Epithelial cell of esophagus (primary cell): ENCODE data around the gene ASPHD2.

Source experiments
- DNase-seq: peaks from one replicate; pipeline ENCODE4 v3.0.0; 2010; ENCODE audit warnings: low read depth
- H3K4me3 ChIP-seq: 2 replicates; pipeline ENCODE4 v1.5.1; 2011; ENCODE audit warnings: mild to moderate bottlenecking, low read length, control low read depth
- CTCF ChIP-seq: IDR thresholded peaks from 2 replicates; pipeline ENCODE4 v1.5.1; 2011; ENCODE audit warnings: low read depth, mild to moderate bottlenecking, low read length, control low read depth, inconsistent platforms; ENCODE audit not compliant: insufficient read depth; ENCODE audit errors: missing control alignments

Gene ASPHD2

GRCh38 chr22:26481694-26482093, 52.6 kb downstream of the ASPHD2 start:
- no peak overlapping the region for H3K4me3 ChIP-seq
- DNase-seq = no peak
- no peak for TF ChIP-seq CTCF

DNA sequence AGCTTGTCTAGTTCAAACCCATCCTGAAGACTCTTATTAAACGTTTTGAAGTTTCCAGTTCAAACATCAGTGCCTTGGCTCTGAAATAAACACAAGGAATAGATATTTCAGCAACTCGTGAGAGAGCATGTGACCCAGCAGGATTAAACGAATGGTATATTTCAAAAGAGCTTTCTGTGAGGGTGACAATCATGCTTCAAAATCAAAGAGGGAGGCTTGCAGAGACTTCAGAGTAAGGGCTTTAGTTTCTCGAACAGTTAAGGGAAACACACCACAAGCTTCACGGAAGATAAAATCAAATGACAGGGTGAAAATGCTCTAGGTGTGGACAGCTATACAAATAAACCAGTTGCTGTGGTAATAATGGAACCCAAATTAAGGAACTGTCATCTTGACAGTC, 53.1 kb downstream of the ASPHD2 start:
- H3K4me3 ChIP-seq = no peak overlapping the region
- no peak for TF ChIP-seq CTCF
- no peak for DNase-seq

- DNase-seq = no peak
- peak overlapping the region; percentile 79 for H3K4me3 ChIP-seq
- no peak for TF ChIP-seq CTCF
Measured at GRCh38 chr22:26483043-26483438, 54.0 kb downstream of the ASPHD2 start.

GRCh38 chr22:26483439-26484359, 54.6 kb downstream of the ASPHD2 start, which contains the start of the genes HPS4 and SRRD:
HPS4 (minus strand) TSS chr22:26483783; CDS start chr22:26481762, 2,021 bp downstream.
SRRD (plus strand) TSS chr22:26483877; CDS start chr22:26483891, 14 bp downstream.
- TF ChIP-seq CTCF = no peak
- peak within 1 kb of the TSS; percentile 84 for H3K4me3 ChIP-seq
- peak; percentile 95 for DNase-seq

DNA sequence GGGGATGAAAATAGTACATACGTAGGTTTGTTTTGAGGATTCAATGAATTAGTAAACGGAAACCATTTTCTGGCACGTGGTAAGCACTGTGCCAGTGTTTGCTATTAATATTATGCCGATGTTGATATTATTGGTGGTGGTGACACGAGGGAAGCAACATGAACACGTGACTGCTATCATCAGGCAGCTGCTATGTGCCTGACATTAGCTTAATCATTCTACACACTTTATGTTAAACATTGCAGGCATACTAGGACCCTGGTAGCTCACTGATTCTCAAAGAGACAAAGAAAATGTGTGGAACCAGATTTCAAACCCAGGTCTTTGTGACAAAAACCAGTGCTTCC, 55.3 kb downstream of the ASPHD2 start:
- peak overlapping the region; percentile 84 for H3K4me3 ChIP-seq
- DNase-seq = no peak
- no peak for TF ChIP-seq CTCF

DNA sequence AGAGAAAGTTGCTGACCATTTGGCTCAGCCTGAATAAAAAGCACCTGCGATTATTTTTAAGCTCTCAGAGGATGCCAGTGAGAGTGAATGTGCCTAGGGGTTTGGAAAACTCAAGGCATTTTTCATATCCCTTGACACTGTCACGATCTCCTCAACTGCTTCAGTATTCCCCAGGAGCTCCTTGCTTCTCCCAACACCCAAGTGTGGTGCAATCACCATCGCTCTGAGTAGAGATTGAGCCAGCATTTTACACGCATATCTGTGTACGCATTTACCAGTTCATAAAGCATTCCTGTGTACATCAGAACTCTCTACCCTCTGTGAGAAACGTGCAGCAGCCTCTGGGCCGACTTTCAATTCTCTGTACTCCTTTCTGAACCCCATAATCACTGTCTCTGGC, 56.0 kb downstream of the ASPHD2 start:
- peak overlapping the region; percentile 84 for H3K4me3 ChIP-seq
- peak; percentile 37 for DNase-seq
- no peak for TF ChIP-seq CTCF
